ENCODE measurements around the gene TAF11L10. TPM values are rescaled to one million over a fixed set of nuclear protein-coding genes. Genes with fewer than 3 reads are reported as not detected.

TAF11L10 gene
- total RNA-seq, 2 experiments from 2014 or later = not detected

Small RNA genes within 50 kb of the gene (small RNA-seq; reads per million reads assigned to genes)
- gene AC233724.1 = not detected
- not detected for gene AC233724.3
- not detected for gene AC233724.4
- gene AC233724.6 = not detected
- gene AC233724.7 = not detected

Other genes starting within 250 kb of the TAF11L10 start
- gene TAF11L2, start 99.6 kb downstream of the TAF11L10 start, total RNA-seq (2014; rRNA removed; shearing (Covaris generic)) = not detected in 2 replicates
- gene TAF11L2, start 99.6 kb downstream of the TAF11L10 start, total RNA-seq (2022) = not detected in 2 replicates
- gene TAF11L3, start 79.5 kb downstream of the TAF11L10 start, total RNA-seq (2014; rRNA removed; shearing (Covaris generic)) = not detected in 2 replicates
- gene TAF11L3, start 79.5 kb downstream of the TAF11L10 start, total RNA-seq (2022) = not detected in 2 replicates
- not detected in 2 replicates for gene TAF11L4, start 76.0 kb downstream of the TAF11L10 start, total RNA-seq (2014; rRNA removed; shearing (Covaris generic))
- gene TAF11L4, start 76.0 kb downstream of the TAF11L10 start, total RNA-seq (2022) = not detected in 2 replicates
- gene TAF11L5, start 72.6 kb downstream of the TAF11L10 start, total RNA-seq (2014; rRNA removed; shearing (Covaris generic)) = not detected in 2 replicates
- gene TAF11L5, start 72.6 kb downstream of the TAF11L10 start, total RNA-seq (2022) = not detected in 2 replicates
- not detected in 2 replicates for gene TAF11L6, start 69.2 kb downstream of the TAF11L10 start, total RNA-seq (2014; rRNA removed; shearing (Covaris generic))
- not detected in 2 replicates for gene TAF11L6, start 69.2 kb downstream of the TAF11L10 start, total RNA-seq (2022)
- gene TAF11L7, start 12.1 kb downstream of the TAF11L10 start, total RNA-seq (2014; rRNA removed; shearing (Covaris generic)) = not detected in 2 replicates
- gene TAF11L7, start 12.1 kb downstream of the TAF11L10 start, total RNA-seq (2022) = not detected in 2 replicates
- not detected in 2 replicates for gene TAF11L8, start 6.9 kb downstream of the TAF11L10 start, total RNA-seq (2014; rRNA removed; shearing (Covaris generic))
- gene TAF11L8, start 6.9 kb downstream of the TAF11L10 start, total RNA-seq (2022) = not detected in 2 replicates
- gene TAF11L9, start 3.4 kb downstream of the TAF11L10 start, total RNA-seq (2014; rRNA removed; shearing (Covaris generic)) = not detected in 2 replicates
- gene TAF11L9, start 3.4 kb downstream of the TAF11L10 start, total RNA-seq (2022) = not detected in 2 replicates
- not detected in 2 replicates for gene TAF11L11, start 6.4 kb upstream of the TAF11L10 start, total RNA-seq (2014; rRNA removed; shearing (Covaris generic))
- gene TAF11L11, start 6.4 kb upstream of the TAF11L10 start, total RNA-seq (2022) = not detected in 2 replicates
- not detected in 2 replicates for gene TAF11L12, start 12.6 kb upstream of the TAF11L10 start, total RNA-seq (2014; rRNA removed; shearing (Covaris generic))
- gene TAF11L12, start 12.6 kb upstream of the TAF11L10 start, total RNA-seq (2022) = not detected in 2 replicates
- not detected in 2 replicates for gene TAF11L13, start 34.3 kb upstream of the TAF11L10 start, total RNA-seq (2014; rRNA removed; shearing (Covaris generic))
- not detected in 2 replicates for gene TAF11L13, start 34.3 kb upstream of the TAF11L10 start, total RNA-seq (2022)
- not detected in 2 replicates for gene TAF11L14, start 36.6 kb upstream of the TAF11L10 start, total RNA-seq (2014; rRNA removed; shearing (Covaris generic))
- not detected in 2 replicates for gene TAF11L14, start 36.6 kb upstream of the TAF11L10 start, total RNA-seq (2022)